CD4-positive, CD25-positive, alpha-beta regulatory T cell (primary cell): Measurements from ENCODE around the gene PTPN4. TPM values are rescaled to one million over a fixed set of nuclear protein-coding genes. Genes with fewer than 3 reads are reported as not detected.

Source experiments
- ATAC-seq, 2 donors: fragments of 150-1000 bp; cut with Tn5 transposase; one replicate each; pipeline ENCODE4 v1.10.0; 2021; ENCODE audit warnings: low read depth in 2 of 2, moderate number of reproducible peaks in 2 of 2, moderate library complexity in 1 of 2
- DNase-seq, 3 donors: peaks; one replicate each; pipeline versions ENCODE4 v3.0.0 to v3.0.0-alpha.2; 2012 to 2022; ENCODE audit warnings: mixed read lengths in 1 of 3
- H3K27ac ChIP-seq: one replicate; pipeline ENCODE4 v1.7.0; 2013; ENCODE audit warnings: mild to moderate bottlenecking, low read length; ENCODE audit not compliant: insufficient read depth, poor library complexity, severe bottlenecking
- H3K27me3 ChIP-seq: one replicate; pipeline ENCODE4 v1.7.0; 2013; ENCODE audit warnings: low read length; ENCODE audit not compliant: control insufficient read depth, insufficient read depth
- H3K36me3 ChIP-seq: one replicate; pipeline ENCODE4 v1.7.0; 2013; ENCODE audit warnings: mild to moderate bottlenecking, low read length, moderate library complexity; ENCODE audit not compliant: control insufficient read depth, insufficient read depth
- H3K4me1 ChIP-seq: 2 replicates; pipeline ENCODE4 v1.7.0; 2013; ENCODE audit warnings: mild to moderate bottlenecking, low read length; ENCODE audit not compliant: insufficient read depth, control insufficient read depth, poor library complexity, severe bottlenecking
- H3K4me3 ChIP-seq: one replicate; pipeline ENCODE4 v1.7.0; 2013; ENCODE audit warnings: low read depth, mild to moderate bottlenecking, low read length, moderate library complexity
- H3K9me3 ChIP-seq, 2 experiments: 1 replicate in 1 of 2; 2 replicates in 1 of 2; pipeline ENCODE4 v1.7.0; 2013; ENCODE audit warnings: low read length in 2 of 2, mild to moderate bottlenecking in 1 of 2, moderate library complexity in 1 of 2; ENCODE audit not compliant: control insufficient read depth in 2 of 2
- H3K27ac Mint-ChIP-seq, 3 donors: one replicate each; pipeline ENCODE4 v1.8.0; 2020 to 2022; ENCODE audit warnings: mild to moderate bottlenecking in 3 of 3, mixed read lengths in 3 of 3, moderate library complexity in 2 of 3
- H3K27me3 Mint-ChIP-seq: one replicate; pipeline ENCODE4 v1.8.0; 2022; ENCODE audit warnings: mild to moderate bottlenecking, mixed read lengths
- H3K36me3 Mint-ChIP-seq: one replicate; pipeline ENCODE4 v1.8.0; 2020; ENCODE audit warnings: mixed read lengths
- H3K4me1 Mint-ChIP-seq, 4 donors: one replicate each; pipeline ENCODE4 v1.8.0; 2020 to 2022; ENCODE audit warnings: mixed read lengths in 4 of 4, mild to moderate bottlenecking in 1 of 4
- H3K4me3 Mint-ChIP-seq, 4 donors: one replicate each; pipeline ENCODE4 v1.8.0; 2020 to 2022; ENCODE audit warnings: mild to moderate bottlenecking in 4 of 4, mixed read lengths in 4 of 4, moderate library complexity in 3 of 4
- H3K9me3 Mint-ChIP-seq, 7 donors: one replicate each; pipeline ENCODE4 v1.8.0; 2020 to 2022; ENCODE audit warnings: mixed read lengths in 7 of 7, mild to moderate bottlenecking in 3 of 7, moderate library complexity in 2 of 7
- polyA plus RNA-seq, 4 donors: library from polyadenylated mRNA; unstranded; fragments of 300-500 nt; fragmentation: Illumina TruSeq; gene quantifications; one replicate each; pipeline ENCODE4 v1.2.3, GENCODE V29; 2021
- total RNA-seq: library from RNA; stranded (reverse); gene quantifications from one replicate; pipeline ENCODE4 v1.2.3, GENCODE V29; 2022

PTPN4 gene, protein sequence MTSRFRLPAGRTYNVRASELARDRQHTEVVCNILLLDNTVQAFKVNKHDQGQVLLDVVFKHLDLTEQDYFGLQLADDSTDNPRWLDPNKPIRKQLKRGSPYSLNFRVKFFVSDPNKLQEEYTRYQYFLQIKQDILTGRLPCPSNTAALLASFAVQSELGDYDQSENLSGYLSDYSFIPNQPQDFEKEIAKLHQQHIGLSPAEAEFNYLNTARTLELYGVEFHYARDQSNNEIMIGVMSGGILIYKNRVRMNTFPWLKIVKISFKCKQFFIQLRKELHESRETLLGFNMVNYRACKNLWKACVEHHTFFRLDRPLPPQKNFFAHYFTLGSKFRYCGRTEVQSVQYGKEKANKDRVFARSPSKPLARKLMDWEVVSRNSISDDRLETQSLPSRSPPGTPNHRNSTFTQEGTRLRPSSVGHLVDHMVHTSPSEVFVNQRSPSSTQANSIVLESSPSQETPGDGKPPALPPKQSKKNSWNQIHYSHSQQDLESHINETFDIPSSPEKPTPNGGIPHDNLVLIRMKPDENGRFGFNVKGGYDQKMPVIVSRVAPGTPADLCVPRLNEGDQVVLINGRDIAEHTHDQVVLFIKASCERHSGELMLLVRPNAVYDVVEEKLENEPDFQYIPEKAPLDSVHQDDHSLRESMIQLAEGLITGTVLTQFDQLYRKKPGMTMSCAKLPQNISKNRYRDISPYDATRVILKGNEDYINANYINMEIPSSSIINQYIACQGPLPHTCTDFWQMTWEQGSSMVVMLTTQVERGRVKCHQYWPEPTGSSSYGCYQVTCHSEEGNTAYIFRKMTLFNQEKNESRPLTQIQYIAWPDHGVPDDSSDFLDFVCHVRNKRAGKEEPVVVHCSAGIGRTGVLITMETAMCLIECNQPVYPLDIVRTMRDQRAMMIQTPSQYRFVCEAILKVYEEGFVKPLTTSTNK
- total RNA-seq: 113 TPM
- 100 to 1,000 TPM in 2 of 4 donors, 10 to 100 TPM in 2; 75.2 to 115 (median 103) TPM for polyA plus RNA-seq

DNA sequence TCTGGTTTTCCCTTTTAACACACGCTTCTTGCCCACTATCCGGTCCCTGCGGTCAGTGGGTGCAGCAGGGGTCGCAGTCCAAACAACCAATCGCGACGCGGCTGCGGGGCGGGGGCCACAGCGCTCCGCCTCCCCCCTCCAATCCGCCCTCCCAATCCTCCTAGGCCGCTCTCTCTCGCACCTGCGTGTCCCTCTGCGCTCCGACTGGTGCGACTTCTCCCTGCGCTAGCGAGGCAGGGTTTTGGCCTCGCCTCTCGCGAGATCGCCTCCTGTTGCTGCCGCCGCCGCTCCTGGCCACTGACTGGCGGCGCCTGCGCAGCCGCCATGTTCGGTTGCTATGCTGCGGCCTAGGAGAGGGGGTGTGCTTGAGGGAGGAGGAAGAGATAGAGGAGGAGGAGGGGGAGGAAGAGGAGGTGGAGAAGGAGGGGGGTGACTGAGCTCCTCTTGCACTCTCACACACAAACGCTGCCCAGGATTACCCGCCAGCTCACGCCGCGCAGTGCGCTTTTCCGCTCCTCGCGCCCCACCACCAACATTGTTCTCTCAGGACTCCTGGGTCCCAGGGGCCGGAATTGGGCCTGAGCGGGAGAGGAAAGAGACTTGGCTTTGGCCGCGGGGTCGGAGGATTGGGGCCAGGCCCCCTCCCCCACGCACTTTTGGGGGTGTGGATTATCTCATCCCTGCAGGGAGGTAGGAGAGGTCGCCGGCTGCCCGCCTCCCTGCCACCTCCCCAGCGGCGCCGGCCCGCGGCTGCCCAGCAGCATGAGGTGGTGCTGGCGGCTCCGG is at the start of gene PTPN4:
TSS of gene PTPN4 (plus strand) at position 472 of the 786 bp plus-strand sequence. CDS start 49,932 bp downstream, outside the sequence.
- Histone ChIP-seq H3K27me3 (no peaks in the 10 kb centered on the region), H3K36me3 (no peaks in the 10 kb centered on the region), H3K9me3 (no peaks in the 10 kb centered on the region), H3K4me1 (peaks cover 33% of the 10 kb centered on the region), H3K27ac (peak within 1 kb of the TSS; percentile 87), H3K4me3 (peak within 1 kb of the TSS; percentile 98)
- no peaks in the 10 kb centered on the region for H3K9me3 Mint-ChIP-seq
- H3K4me1 Mint-ChIP-seq: peaks cover 29 to 47% (median 33%) of the 10 kb centered on the region in 4 donors
- DNase-seq (peak; percentile 94 to 99 (median 95)), ATAC-seq (peak; percentile 90 to 92)
- H3K27ac Mint-ChIP-seq: peak within 1 kb of the TSS; percentile 57 to 97 (median 79)
- H3K27me3 Mint-ChIP-seq: no peaks in the 10 kb centered on the region
- H3K36me3 Mint-ChIP-seq: no peaks in the 10 kb centered on the region
- peak within 1 kb of the TSS; percentile 91 to 98 (median 94) for H3K4me3 Mint-ChIP-seq

DNA sequence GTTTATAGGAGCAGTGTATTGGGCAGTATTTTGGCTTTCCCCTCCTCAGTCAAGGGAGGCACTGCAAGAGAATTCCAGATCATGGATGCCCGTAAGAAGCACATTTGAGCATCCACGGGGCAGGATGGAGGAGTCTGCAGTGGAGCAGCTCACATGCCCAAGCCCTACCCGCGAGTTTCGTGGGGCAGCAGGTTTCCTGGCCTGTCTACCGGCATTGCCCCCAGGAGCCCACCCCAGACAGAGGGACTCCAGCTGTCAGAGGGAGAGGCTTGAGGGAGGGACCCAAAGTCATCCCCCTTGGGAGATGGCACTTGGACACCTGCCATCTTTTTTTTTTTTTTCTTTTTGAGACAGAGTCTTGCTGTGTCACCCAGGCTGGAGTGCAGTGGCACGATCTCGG is 49.4 kb upstream of the PTPN4 start:
- Histone ChIP-seq H3K4me3 (no peak overlapping the region), H3K27ac (no peak overlapping the region), H3K27me3 (no peaks in the 10 kb centered on the region), H3K4me1 (no peaks in the 10 kb centered on the region), H3K9me3 (no peaks in the 10 kb centered on the region), H3K36me3 (no peaks in the 10 kb centered on the region)
- Mint-ChIP-seq H3K27ac (no peak overlapping the region), H3K4me3 (no peak overlapping the region), H3K4me1 (no peaks in the 10 kb centered on the region), H3K36me3 (peaks cover 11% of the 10 kb centered on the region), H3K9me3 (no peaks in the 10 kb centered on the region), H3K27me3 (no peaks in the 10 kb centered on the region)
- ATAC-seq: no peak
- DNase-seq: no peak

DNA sequence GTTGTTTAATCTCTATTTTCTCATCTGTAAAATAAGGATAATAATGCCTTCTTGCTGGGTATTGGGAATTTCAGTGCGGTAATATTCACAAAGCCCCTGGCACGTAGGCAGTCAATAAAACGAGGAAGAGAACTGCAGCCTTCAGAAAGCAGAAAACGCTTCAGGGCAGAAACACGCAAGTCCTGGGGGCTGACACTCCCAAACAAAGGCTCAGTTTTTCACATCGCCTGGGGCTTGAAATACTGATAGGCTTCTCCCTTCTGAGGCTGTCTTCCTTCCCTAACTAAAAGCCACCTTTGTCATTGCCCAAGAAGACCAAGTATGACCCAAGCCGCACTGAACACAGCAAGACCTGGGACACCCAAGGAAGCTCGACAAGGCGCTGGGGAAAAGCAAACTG is 48.4 kb upstream of the PTPN4 start:
- Mint-ChIP-seq H3K36me3 (peaks cover 10% of the 10 kb centered on the region), H3K4me3 (no peak overlapping the region), H3K27me3 (peaks cover 5% of the 10 kb centered on the region), H3K27ac (no peak overlapping the region), H3K4me1 (no peaks in the 10 kb centered on the region), H3K9me3 (no peaks in the 10 kb centered on the region)
- Histone ChIP-seq H3K9me3 (no peaks in the 10 kb centered on the region), H3K4me3 (no peak overlapping the region), H3K36me3 (no peaks in the 10 kb centered on the region), H3K27me3 (no peaks in the 10 kb centered on the region), H3K4me1 (no peaks in the 10 kb centered on the region), H3K27ac (no peak overlapping the region)
- DNase-seq: no peak
- ATAC-seq: no peak

DNA sequence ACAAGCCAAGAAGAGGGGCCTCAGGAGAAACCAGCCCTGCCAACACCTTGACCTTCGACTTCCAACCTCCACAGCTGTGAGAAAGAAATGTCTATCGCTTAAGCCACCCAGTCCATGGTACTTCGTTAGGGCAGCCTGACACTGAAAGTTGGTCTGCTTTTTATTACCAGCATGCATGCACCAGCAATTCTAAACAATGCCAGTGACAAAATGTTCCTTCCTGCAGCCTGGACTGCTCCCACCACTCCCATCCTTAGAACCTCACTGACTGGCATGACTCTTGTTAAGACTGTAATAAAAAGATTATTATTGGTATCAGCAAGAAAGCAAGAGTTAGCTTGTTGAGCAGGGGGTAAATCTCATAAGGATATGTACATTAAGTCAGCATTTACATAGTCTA is 47.2 kb upstream of the PTPN4 start:
- no peak overlapping the region for H3K4me3 ChIP-seq
- Mint-ChIP-seq H3K36me3 (peaks cover 10% of the 10 kb centered on the region), H3K4me3 (no peak overlapping the region), H3K9me3 (peaks cover 0 to 2% (median 0%) of the 10 kb centered on the region in 7 donors), H3K4me1 (no peaks in the 10 kb centered on the region), H3K27me3 (peaks cover 5% of the 10 kb centered on the region), H3K27ac (peak overlapping the region in 2 of 3 donors; percentile 40 to 46)
- no peaks in the 10 kb centered on the region for H3K27me3 ChIP-seq
- no peak for DNase-seq
- H3K36me3 ChIP-seq: no peaks in the 10 kb centered on the region
- no peak overlapping the region for H3K27ac ChIP-seq
- H3K9me3 ChIP-seq: no peaks in the 10 kb centered on the region
- no peak for ATAC-seq
- H3K4me1 ChIP-seq: no peaks in the 10 kb centered on the region

DNA sequence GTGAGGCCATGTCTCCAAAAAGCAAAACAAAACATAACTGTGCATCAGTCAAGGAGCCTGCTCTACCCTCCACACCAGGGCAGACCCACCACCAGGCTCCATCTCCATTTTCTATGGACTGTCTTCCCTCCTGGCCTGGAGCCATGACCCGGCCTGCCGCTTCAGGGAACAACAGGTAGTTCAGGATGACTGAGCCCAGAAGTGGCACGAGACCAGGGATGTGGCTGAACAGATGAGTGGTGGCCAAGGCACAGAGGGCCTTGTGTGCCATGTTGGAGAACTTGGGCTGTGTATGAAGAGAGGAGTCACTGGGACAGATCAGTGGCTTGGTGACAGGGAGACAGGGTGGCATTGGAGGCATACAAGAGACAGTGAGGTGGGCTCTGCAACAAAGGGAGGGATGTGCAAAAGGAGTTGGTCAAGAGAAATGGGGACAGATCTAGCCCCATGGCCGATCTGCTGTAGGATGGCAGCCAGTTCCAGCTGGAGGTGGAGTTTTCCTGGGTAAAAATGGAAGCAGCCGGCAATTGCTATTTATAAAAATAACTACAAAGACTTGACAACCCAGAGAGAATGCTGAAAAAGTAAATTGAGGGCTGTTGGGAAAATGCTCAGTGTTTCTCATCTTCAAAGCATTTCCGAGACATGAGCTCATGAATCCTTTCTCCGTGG is 45.8 kb upstream of the PTPN4 start:
- H3K4me1 Mint-ChIP-seq: peaks cover 0 to 5% (median 0%) of the 10 kb centered on the region in 4 donors
- no peaks in the 10 kb centered on the region for H3K27me3 ChIP-seq
- no peak overlapping the region for H3K27ac ChIP-seq
- peaks cover 0 to 2% (median 0%) of the 10 kb centered on the region in 7 donors for H3K9me3 Mint-ChIP-seq
- no peak overlapping the region for H3K4me3 Mint-ChIP-seq
- peaks cover 5% of the 10 kb centered on the region for H3K36me3 Mint-ChIP-seq
- no peaks in the 10 kb centered on the region for H3K4me1 ChIP-seq
- H3K9me3 ChIP-seq: no peaks in the 10 kb centered on the region
- H3K36me3 ChIP-seq: no peaks in the 10 kb centered on the region
- ATAC-seq: no peak
- DNase-seq: no peak
- H3K27me3 Mint-ChIP-seq: peaks cover 10% of the 10 kb centered on the region
- H3K4me3 ChIP-seq: no peak overlapping the region
- H3K27ac Mint-ChIP-seq: no peak overlapping the region

DNA sequence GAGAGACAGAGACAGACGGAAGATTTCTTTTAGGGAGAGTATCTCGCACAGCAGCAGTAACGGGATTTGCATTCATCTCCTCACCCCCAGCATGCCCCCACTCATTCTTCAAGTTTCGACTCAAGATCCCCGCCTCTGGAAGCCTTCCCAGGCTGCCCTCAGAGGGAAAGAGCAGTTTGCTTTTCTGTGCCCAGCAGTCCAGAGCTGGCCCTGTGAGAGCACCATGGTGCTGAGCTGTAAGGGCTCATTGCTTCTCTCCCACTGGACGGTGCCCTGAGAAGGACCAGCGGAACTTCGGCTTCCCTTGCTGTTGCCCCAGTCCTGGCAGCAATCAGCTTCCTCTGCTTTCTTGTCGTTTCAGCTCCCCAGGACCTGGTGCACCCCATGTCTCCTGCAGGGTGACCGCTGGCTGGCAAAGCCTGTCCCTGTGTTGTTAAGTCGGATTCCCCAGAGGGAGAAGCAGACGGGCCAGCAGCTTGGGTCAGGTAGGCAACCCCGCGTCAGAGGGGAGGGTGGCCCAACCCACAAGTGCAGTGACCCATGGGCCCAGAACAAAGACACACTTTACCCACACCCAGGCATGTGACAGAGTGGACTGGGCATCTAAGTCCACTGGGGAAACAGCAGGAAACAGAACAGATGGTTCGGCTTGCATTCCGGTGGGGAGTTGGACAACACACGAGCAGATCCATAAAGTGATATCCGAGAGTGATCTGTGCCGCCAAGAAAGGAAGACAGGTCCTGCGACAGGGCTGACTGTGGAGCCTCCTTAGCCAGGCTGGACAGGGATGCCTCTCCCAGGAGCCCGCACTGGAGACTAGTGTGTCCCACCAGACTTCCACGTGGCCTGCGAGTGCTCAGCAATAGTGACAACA is 44.1 kb upstream of the PTPN4 start:
- Histone ChIP-seq H3K4me3 (no peak overlapping the region), H3K27ac (no peak overlapping the region), H3K9me3 (no peaks in the 10 kb centered on the region), H3K36me3 (no peaks in the 10 kb centered on the region), H3K4me1 (no peaks in the 10 kb centered on the region), H3K27me3 (no peaks in the 10 kb centered on the region)
- Mint-ChIP-seq H3K9me3 (peaks cover 0 to 2% (median 0%) of the 10 kb centered on the region in 7 donors), H3K27ac (no peak overlapping the region), H3K27me3 (peaks cover 17% of the 10 kb centered on the region), H3K4me1 (peaks cover 0 to 5% (median 1%) of the 10 kb centered on the region in 4 donors), H3K36me3 (peaks cover 5% of the 10 kb centered on the region), H3K4me3 (no peak overlapping the region)
- DNase-seq: no peak
- no peak for ATAC-seq
